ENCODE results near the gene NPHS1.
"Not testable (repeated sequence)": the region's sequence is repeated elsewhere in the genome, so short reads cannot be mapped to it uniquely, and the experiment has no call there.

NPHS1 gene

DNA sequence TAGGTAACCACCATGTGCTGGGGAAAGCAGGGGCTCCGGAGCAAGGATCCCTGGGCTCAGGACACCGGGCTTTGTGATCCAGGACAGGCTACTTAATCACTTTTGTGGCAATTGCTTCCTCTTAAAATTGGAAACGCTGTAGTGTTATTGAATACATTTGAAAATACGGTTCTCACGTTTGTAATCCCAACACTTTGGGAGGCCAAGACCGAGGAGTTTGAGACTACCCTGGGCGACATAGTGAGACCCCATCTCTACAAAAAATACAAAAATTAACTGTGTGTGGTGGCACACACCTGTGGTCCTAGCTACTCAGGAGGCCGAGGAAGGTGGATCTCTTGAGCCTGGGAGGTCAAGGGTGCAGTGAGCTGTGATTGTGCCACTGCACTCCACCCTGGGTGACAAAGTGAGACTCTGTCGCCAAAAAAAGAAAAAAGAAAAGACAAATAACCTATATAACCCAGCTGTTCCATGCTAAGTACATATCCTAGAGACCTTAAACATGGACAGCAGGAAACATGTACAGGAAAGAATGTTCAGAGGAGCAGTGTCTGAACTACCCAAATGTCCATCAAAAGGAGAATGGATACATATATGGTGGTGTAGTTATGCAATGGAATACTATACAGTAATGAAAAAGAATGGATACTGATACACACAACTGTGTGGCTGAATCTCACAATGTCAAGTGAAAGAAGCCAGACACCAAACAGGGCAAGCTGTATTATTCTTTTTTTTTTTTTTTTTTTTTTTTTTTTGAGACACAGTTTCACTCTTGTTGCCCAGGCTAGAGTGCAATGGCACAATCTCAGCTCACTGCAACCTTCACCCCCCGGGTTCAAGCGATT lies 39.0 kb downstream of the NPHS1 start:
- DNase-seq (ENCODE audit: low spot score) = no peak

DNA sequence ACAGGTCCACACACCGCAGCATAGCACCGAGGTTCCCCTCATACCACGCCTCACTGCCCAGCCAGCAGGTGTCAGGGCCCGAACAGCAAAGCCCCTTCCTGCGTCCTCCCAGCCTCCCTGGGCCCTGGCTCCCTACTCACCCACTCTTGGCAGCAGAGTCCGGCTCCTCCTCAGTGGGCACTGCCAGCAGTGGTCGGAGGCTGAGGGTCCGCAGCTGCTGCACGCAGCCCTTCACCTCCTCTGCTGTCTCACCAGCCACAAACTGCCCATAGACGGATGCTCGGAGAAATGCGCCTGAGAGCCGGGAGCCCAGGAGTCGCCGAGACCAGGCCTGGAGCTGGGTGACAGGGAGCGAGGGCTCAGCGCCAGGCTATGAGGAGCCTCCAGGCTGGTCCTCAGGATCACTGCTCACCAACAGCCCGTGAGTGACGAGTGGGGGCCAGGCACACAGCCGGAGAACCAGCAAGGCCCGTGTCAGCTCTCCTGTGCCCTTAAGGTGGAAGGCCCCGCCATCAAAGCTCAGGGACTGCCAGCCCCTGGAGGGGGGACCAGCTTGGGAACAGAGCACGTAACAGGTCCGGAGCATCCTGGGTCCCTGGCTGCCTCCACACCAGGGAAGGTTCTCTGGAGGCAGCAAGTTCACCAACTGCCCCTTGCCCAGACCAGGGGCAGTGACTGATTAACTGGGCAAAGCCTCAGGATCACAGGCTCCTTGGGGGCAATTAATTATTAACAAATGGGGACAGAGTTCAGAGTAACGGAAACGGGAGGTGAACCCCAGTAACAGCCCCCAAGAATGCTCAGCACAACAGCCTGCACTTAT lies 39.9 kb downstream of the NPHS1 start, which contains the start of gene PRODH2:
TSS of gene PRODH2 (minus strand) at position 626 of the 823 bp plus-strand sequence. CDS start at position 586, 40 bp downstream.
- DNase-seq (ENCODE audit: low spot score) = no peak

DNA sequence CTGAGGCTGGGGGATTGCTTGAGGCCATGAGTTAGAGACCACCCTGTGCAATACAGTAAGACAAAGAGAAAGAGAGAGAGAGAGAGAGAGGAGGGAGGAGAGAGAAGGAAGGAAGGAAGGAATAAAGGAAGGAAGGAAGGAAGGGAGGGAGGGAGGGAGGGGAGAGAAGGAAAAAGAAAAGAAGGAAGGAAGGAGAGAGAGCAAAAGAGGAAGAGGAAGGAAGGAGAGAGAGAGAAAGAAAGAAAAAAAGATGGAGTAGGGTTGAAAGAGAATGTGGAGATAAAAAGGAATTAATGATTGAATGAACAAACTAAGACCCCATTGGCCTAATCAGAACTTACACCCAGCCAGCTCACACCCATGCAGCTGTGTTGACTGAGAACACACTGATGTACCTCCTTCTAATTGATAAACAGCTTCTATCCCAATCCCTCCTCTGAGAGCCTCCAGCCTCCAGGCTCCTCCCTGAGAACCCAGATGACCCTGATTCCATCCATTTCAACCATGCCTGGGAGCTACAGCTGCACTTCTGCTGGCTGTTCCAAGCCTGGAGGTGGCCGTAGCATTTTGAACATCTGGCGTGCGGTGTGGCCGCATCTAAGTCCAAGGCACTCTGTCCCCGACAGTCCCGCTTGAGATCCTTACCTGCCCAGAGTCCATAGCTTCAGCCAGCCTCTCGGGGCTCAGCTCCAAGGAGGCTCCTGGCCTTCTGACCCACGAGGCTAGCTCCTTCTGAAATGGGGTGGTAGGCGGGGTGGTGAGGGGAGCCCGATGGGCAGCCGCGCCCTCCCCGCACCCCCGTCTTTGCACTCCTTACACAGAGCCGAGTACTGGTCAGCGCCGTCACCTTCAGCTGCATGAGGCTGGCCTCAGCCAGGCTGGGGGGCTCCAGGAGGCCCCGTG lies 40.7 kb downstream of the NPHS1 start:
- DNase-seq (ENCODE audit: low spot score) = no peak

DNA sequence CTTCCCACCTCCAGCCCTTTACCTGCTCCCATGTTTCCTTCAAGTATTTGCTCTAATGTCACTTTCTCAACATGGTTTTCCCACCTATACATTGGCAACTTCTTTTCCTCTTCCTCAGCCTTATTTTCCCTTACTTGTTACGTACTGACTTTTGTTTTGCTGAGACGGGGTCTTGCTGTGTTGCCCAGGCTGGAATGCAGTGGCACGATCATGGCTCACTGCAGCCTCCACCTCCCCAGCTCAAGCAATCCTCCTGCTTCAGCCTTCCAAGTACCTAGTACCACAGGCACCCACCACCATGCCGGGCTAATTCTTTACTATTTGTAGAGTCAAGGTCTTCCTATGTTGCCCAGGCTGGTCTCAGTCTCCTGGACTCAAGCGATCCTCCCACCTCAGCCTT lies 44.7 kb downstream of the NPHS1 start:
- no peak for DNase-seq (ENCODE audit: low spot score)

DNA sequence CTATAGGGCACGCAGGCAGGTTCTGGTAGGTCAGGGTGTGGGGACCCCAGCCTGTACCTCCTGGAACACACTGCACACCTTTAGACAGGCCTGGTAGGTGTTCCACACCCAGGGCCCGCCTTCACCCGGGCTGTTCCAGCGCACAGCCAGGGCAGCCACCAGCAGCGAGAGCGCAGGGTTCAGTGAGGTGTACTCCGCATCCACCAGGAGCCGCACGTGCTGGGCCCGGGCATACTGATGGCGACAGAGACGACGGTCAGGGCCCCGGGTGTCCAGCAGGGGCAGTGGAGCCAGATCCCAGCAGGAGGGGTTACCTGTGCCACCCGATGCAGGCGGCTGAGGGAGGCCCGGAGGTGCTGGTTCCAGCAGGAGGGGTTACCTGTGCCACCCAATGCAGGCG lies 45.7 kb downstream of the NPHS1 start:
- DNase-seq (ENCODE audit: low spot score) = no peak

DNA sequence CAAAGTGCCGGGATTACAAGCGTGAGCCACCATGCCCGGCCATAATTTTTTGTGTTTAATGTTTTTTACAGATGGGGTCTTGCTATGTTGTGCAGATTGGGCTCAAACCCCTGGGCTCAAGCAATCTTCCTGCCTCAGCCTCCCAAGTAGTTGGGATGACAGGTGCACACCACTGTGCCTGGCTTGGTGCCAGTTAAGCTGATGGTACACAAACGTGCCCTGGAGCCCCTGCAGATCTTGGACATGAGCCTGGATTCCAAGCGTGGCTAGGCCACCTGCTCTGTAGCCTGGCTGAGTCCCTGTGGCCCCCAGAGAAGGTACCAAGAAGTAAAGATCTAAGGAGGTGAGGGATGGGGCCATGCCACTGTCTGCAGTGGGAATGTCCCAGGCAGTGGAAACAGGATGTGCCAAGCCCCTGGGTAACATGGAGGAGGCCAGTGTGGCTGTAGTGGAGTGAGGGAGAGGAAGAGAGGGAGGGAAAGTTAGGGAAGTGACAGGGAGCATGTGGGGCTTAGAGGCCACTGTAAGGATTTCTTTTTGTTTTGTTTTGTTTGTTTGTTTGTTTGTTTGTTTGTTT lies 46.7 kb downstream of the NPHS1 start:
- no peak for DNase-seq (ENCODE audit: low spot score)

DNA sequence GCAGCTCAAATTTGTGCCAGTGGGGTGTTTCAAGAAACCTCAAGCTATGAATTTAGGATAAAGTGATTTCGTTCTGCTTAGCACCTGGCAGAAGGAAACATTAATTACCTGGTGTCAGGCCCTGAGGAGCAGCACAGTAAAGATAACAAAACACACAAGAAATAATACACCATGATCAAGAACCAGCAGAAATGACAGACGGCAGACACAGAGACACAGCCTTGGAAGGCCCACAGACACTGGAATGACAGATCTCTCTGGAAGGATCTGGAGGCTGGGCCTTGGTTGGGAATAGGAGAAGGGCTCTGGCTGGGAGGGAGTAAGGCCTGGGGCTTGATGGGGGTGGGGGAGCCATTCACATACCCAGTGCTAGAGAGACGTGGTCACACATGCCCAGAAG lies 50.5 kb downstream of the NPHS1 start:
- DNase-seq (ENCODE audit: low spot score) = no peak

DNA sequence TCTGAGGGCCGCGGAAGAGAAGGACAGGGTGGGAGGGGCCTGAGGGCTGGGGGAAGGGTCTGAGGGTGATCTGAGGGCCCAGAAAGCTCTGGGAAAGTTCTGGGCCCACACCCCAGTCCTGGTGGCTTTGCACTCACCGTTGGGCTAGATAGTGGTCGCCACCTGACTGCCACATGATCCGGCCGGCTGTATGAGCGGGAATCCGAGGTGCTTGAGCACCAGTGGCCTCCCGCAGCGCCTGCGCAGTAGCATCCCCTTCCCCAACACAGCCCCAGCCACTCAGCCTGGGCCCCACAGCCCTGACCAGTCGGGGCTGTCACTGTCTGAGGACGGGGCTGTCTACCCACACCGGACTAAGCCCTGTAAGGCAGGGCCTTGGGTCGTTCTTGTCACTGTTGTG lies 54.6 kb downstream of the NPHS1 start:
- DNase-seq (ENCODE audit: low spot score) = no peak

DNA sequence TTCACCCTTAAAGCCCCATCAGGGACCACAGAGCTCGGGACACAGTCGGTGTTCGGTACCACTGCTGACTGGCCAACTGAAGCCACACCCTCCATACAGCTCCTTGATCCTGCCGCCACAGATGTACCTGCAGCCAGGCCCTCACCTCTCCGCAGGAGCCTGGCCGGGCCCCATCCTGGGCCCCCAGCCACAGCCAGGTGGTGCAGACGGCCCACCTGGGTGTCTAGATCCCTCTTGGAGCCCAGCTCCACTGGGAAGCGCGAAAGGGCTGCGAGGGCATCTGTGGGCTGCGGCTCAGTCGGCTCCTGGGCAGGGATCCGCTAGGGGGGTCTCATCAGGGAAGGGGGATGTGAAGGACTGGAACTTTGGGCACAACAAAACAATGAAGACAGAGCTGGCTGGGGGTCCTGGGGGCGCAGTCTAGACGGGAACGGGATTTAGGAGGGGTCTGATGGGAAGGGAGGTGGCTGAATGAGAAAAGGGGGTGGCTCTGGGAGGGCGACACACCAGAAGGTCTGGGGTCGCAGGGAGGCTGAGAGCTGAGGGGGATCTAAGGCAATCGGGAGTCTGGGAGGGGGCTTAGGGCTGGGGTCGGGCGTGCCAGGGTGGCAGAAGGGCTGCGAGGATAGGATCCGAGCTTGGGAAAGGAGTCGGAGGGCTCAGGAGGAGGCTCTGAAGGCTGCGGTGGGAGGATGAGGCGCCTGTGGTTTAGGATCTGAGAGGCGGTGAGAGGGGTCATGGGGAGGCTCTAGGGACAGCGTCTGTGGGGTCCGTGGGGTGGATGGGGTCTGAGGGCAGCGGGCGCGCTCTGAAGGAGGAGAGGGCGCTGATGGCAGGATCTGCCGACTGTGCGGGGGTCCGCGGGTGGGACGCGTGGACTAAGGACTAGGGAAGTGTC lies 55.4 kb downstream of the NPHS1 start:
- DNase-seq (ENCODE audit: low spot score) = no peak

DNA sequence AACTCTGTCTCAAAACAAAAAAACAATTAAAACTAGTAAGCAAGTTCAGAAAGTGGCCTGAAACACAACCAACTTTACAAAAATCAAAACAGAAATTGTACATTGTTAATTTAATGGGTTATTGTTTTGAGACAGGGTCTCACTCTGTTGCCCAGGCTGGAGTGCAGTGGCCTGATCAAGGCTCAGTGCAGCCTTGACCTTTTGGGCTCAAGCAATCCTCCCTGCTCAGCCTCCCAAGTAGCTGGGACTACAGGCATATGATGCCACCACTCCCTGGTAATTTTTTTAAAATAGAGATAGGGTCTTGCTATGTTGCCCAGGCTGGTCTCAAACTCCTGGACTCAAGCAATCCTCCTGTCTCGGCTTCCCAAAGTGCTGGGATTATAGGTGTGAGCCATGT lies 56.7 kb downstream of the NPHS1 start:
- DNase-seq (ENCODE audit: low spot score) = not testable (repeated sequence)

DNA sequence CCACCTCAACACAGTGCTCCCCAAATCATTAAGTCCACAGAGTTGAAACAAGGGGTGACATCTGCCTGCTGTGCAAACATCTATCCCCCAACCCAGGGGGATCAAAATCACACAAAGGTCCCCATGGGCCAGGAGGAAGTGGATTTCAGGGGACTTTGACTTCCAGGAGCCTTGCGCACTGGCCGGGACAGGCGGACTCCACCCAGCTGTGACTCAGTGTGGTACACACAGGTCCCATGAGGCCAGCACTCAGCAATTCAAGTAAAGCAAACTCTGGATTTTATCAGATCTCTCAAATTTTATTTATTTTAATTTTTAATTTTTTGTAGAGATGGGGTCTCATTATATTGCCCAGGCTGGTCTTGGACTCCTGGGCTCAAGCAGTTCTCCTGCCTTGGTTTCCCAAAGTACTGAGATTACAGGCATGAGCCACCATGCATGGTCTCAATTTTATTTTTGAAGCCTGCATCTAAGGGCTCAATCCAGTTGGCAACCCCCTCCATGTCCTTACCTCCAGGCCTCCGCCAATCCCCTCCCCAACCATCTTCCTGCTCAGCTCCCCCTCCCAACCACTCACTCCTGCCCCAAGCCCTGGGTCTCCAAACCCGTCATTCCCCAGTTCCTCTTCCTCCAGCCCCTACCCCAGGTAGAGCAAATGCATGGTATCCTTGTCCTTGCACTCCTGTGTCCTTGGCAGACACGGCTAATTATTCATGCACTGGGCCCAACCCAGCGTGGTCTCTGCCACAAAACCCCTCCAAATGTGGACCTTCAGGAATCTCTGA lies 58.7 kb downstream of the NPHS1 start:
- DNase-seq (ENCODE audit: low spot score) = no peak

DNA sequence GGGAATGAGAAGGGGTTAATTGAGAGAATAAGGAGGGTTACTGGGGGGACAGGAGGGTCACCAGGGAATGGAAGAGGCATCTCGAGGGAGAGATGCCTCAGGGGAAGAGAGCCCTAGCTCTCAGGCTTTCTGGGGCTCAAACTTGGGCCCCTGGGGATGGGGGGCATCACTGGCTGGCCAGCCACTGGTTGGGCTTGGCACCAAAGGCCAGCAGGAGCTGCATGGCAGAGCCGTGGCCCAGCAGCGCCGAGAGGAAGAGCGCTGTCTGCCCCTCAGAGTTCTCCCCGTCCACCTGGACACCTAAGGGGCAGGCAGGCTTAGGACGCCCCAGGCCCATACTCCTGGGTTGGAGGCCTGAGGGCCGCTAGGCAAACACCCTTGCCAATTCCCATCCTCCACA lies 59.4 kb downstream of the NPHS1 start:
- no peak for DNase-seq (ENCODE audit: low spot score)

DNA sequence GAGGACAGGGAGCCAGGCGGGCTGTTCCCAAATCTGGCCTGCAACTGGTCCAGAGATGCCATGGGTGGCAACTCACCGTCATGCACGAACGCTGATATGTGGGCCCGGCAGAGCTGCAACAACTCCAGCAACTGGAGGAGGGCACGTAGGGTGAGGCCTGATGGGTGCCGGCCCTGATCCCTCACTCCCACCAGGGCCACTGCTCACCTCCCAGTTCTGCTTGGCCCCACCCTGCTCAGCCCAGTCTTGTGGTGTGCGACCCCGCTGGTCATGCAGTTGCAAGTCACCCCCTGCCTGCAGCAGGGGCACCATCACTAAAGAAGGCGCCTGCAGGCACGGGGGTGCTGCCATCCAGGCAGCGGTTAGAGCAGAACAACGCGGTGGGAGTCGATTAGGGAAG lies 60.0 kb downstream of the NPHS1 start:
- no peak for DNase-seq (ENCODE audit: low spot score)

DNA sequence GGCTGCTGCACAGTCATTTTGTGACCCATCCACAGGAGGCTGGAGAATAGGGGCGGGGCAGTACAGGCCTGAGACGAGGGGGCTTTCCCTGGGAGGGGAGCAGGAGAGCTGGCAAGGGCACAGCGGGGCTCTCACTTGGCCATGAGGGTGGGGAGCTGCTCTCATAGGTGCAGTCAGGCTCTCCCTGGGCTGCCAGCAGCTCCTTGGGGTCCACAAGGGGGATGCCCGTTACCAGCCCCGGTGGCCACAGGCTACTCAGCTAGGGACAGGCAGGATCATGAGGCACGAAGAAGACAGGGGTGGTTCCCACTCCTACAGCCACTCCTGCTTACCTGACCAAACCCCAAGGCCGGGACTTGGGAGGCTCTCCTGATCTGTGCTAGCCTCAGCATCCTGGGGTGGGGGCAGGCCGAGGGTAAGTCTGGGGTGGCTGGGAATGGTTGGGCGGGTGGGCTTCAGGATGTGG lies 60.5 kb downstream of the NPHS1 start:
- DNase-seq (ENCODE audit: low spot score) = no peak

DNA sequence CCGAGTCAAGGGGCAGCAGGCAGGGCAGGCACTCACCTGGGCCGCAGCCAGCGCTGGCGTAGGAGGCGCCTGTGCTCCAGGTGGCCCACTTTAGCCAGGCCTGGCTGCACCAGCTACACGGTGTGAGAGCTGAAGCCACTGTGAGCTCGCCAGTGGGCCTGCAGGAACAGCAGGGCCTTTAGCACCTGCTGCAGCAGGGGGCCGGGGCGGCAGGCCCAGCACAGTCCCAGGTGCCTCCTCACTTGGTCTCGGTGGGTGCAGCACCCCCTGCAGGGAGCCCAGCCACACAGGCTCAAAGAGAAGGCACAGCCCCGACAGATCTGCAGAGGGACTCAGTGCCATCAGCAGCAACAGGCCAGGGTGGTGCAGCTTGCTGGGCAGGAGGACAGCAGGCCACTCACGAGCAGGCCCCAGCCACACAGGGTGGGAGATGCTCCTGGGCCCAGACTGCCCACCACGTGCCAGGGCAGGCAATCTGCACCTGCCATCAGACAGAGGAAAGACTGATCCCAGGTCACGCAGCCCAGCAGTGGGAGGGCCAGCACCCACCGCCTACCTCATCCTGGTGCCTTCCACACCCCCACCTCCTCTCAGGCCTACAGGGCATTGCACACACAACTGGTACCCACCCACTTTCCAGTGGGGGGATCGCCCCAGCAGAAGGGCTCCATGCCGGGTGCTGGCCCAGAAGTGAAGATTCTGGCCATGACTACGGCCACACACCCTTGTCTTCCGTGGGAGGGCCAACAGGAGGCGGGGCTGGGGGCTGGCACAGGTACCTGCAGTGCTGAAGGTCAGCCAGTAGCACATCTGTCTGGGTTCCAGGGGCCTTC lies 61.1 kb downstream of the NPHS1 start:
- no peak for DNase-seq (ENCODE audit: low spot score)

DNA sequence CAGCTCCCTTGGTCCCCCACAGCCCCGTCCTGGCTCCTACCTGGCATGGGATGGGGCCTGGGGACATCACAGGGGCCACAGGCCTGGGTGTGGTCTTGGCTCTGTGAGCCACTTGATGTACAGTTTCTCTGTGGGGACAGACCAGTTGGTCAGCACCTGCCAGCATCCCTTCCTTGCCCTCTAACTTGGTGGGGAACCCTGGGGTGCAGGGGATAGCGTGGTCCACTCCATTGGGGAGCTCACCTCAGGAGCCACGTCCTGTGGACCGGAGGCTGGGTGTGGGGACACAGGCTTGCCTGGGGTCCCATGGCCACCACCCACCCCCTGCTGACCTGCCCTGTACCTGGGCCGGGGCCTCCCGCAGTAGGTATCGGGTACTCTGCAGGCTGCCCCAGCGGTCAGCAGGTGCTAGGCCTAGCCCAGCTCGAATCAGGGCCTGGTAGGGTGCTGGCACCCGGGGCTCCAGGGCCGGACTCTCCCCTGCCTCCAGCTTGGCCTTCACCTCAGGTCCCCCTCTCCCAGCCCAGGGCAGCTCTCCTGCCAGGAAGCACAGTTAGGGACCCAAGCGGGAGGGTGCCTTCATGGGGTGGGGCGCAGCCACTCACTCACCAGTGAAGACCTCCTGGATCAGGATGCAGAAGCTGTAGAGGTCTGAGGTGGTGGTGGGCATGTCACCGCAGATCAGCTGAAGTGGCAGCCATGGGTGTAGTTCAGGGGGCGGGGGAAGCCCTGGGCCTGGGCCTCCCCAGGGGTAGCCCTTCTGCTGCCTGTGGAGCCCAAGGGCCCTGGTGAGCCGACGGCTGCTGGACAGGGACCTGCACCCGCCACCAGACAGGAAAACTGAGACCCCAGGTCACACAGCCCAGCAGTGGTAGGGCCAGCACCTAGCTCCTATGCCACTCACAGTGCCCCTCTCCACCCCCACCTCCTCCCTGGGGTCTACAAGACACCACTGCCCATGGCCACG lies 62.0 kb downstream of the NPHS1 start:
- DNase-seq (ENCODE audit: low spot score) = no peak

DNA sequence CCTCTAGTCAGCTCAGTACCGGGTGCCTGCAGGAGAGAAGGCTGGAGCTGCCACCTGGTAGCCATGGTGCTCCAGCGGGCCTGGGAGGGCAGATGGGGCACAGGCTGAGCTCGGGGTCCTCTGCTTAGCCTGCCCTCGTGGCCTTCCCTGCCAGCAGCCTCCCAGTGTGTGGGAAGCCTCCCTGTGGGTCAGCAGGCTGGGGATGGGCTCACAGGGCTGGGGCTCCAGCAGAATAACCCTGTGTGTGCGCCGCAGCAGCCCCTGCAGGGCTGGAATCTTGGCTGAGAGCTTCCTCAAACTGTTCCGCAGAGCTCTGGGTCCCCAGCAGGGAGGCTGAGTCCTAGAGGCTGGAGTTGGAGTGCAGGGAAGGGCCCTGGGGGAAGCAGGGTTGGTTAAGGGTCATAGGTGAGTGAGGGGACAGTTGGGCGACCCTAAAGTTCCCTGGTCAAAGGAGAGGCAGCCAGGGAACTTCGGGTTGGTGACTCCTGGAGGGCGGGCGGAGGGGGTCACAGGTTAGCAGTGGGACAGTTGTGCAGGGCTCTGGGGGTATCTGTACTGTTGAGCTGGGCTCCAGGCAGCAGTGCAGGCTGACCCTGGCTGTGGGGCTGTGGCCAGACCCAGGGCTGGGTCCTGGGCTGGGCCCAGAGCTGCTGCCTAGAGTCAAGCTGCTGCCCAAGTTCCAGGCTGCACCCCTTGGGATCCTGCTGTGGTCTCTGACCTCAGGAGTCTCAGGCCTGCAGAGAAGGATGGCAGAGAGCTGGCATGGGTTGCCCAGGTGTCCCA lies 62.9 kb downstream of the NPHS1 start:
- DNase-seq (ENCODE audit: low spot score) = no peak

All from RKO (cell line).